ENCODE results near the gene MAL.

Gene MAL

DNA sequence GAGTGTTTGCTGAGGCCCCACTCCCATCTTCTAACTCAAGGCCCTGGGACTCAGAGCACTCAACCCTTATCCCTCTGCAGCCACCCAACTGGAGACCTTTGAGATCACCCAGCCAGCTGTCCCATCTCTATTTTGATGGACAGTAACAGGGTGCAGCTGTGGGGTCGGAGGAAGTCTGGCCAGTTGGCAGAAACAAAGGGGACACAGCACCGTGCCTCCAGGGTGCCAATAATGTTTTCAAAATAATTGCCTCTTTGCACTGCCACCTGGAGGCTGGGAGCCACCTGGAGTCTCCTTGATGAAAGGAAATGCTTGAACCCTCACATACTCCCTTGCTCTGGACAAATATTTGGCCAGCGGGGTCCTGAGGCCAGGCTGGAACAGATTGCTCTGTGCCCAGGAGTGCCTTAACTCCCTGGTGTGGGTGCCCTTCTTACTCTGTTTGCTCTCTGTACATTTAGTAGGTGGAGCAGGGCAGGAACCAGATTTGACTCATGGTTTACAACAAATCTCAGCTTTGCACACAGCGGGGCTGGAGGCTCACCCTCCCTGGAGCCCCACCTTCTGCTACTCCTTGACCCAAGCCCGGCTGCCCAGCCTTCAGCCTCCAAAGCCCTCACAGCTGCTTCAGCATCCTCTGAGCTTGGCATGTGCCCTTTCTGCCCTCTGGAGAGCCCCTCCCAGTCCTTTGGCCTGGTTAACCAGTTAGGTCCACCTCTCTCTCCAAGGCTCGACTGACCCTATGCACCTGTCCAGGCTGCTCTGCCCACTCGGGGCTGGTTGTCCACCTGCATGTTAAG is 17.2 kb downstream of the MAL start:
- no peak for TF ChIP-seq EZH2phosphoT487 (IDR thresholded peaks at IDR 0.05; ENCODE audit: borderline replicate concordance)
- TF ChIP-seq, protein P1, sequence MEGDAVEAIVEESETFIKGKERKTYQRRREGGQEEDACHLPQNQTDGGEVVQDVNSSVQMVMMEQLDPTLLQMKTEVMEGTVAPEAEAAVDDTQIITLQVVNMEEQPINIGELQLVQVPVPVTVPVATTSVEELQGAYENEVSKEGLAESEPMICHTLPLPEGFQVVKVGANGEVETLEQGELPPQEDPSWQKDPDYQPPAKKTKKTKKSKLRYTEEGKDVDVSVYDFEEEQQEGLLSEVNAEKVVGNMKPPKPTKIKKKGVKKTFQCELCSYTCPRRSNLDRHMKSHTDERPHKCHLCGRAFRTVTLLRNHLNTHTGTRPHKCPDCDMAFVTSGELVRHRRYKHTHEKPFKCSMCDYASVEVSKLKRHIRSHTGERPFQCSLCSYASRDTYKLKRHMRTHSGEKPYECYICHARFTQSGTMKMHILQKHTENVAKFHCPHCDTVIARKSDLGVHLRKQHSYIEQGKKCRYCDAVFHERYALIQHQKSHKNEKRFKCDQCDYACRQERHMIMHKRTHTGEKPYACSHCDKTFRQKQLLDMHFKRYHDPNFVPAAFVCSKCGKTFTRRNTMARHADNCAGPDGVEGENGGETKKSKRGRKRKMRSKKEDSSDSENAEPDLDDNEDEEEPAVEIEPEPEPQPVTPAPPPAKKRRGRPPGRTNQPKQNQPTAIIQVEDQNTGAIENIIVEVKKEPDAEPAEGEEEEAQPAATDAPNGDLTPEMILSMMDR (conservative IDR thresholded peaks at IDR 0.05; ENCODE audit: low read length) = no peak
- Histone ChIP-seq H3K36me3 (ENCODE audit: insufficient read depth, low read length) (no peaks in the 10 kb centered on the region), H3F3A (ENCODE audit: low read depth) (no peaks in the 10 kb centered on the region), H3K9me3 (ENCODE audit: insufficient read depth, low read depth, low read length) (no peaks in the 10 kb centered on the region), H3K9ac (ENCODE audit: low read depth, low read length, poor library complexity, severe bottlenecking) (no peak overlapping the region), H2AFZ (ENCODE audit: low read length) (no peak overlapping the region), H3K4me1 (ENCODE audit: insufficient read depth, low read length, poor library complexity, severe bottlenecking) (no peaks in the 10 kb centered on the region), H4K20me1 (ENCODE audit: insufficient read depth, low read length, poor library complexity, severe bottlenecking) (no peaks in the 10 kb centered on the region), H3K4me3 (ENCODE audit: low read length, poor library complexity, severe bottlenecking) (no peak overlapping the region), H3K4me2 (ENCODE audit: low read depth, low read length, poor library complexity, severe bottlenecking) (no peak overlapping the region), H3K27me3 (ENCODE audit: insufficient read depth, low read length, poor library complexity, severe bottlenecking) (no peaks in the 10 kb centered on the region), H3K79me2 (ENCODE audit: insufficient read depth, low read length) (no peaks in the 10 kb centered on the region), H3K9me2 (replicated peaks; ENCODE audit: low read depth, low read length) (no peaks in the 10 kb centered on the region)

DNA sequence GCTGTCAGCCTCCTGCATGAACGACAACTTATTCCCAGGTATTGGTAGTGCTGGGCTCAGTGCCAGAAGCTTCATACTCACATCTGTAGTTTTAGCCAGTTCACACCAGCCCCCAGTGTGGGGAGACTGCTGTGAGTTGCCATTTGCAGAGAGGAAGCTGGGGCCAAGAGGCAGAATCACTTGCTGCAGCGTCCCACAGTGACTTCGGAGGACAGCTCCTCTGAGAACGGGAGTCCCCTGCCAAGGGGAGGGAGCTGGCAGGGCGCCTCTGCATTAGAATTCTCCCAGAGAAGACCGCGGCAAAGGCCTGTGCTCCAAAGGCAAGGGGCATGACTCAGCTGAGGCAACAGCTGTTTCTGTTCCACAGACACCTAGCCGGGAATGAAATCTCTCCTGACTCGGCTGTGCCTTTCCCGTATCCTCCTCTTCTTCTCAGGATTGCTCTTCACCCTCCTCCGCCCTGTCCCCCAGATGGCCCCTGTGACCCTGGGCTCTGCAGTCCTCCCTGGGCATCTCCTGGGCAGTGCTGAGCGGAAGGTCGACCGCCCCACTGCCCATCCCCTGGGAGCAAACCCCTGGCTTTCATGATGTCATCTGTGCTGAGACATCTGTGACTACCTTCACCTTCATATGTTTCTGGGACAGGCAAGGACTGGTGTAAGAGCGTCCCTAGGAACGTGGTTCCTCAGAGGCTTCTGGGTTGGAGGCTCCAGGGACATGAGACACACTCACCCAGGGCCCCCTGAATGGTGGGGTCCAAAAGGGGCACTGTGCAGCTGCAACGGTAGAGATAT is 18.0 kb downstream of the MAL start:
- H3K4me2 ChIP-seq (ENCODE audit: low read depth, low read length, poor library complexity, severe bottlenecking) = no peak overlapping the region

DNA sequence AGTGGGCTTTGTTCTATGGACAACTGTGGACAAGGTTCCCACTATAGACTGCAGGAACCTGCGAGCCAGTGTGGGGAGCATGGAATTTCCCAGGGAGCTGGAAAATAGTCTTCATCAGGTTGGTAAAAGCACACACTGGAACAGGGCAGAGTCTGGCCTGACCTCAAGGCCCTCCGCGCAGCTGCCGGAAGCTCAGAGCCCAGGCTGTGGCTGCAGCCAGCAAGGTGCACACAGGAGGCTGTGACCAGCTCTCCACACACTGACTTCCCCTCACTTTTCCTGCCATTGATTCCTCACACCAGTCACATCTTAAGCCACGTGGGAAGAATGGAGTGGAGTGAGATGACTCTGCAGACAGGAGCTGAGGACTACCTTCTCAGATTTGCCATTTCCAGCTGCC is 19.1 kb downstream of the MAL start:
- no peaks in the 10 kb centered on the region for H3K27me3 ChIP-seq (ENCODE audit: insufficient read depth, low read length, poor library complexity, severe bottlenecking)
- no peaks in the 10 kb centered on the region for H3K9me3 ChIP-seq (ENCODE audit: insufficient read depth, low read depth, low read length)
- no peaks in the 10 kb centered on the region for H3F3A ChIP-seq (ENCODE audit: low read depth)
- H3K79me2 ChIP-seq (ENCODE audit: insufficient read depth, low read length) = no peaks in the 10 kb centered on the region
- H3K36me3 ChIP-seq (ENCODE audit: insufficient read depth, low read length) = no peaks in the 10 kb centered on the region
- no peaks in the 10 kb centered on the region for H3K9me2 ChIP-seq (replicated peaks; ENCODE audit: low read depth, low read length)
- no peak overlapping the region for H2AFZ ChIP-seq (ENCODE audit: low read length)
- no peak overlapping the region for H3K4me2 ChIP-seq (ENCODE audit: low read depth, low read length, poor library complexity, severe bottlenecking)
- TF ChIP-seq EZH2phosphoT487 (IDR thresholded peaks at IDR 0.05; ENCODE audit: borderline replicate concordance) = no peak
- TF ChIP-seq, protein P1 (conservative IDR thresholded peaks at IDR 0.05; ENCODE audit: low read length) = no peak
- no peak overlapping the region for H3K9ac ChIP-seq (ENCODE audit: low read depth, low read length, poor library complexity, severe bottlenecking)
- no peak overlapping the region for H3K4me3 ChIP-seq (ENCODE audit: low read length, poor library complexity, severe bottlenecking)
- H4K20me1 ChIP-seq (ENCODE audit: insufficient read depth, low read length, poor library complexity, severe bottlenecking) = no peaks in the 10 kb centered on the region
- H3K4me1 ChIP-seq (ENCODE audit: insufficient read depth, low read length, poor library complexity, severe bottlenecking) = no peaks in the 10 kb centered on the region

More for the DNA sequence above, 18.0 kb downstream of the MAL start:
- TF ChIP-seq EZH2phosphoT487 (IDR thresholded peaks at IDR 0.05; ENCODE audit: borderline replicate concordance) = no peak
- TF ChIP-seq, protein P1 (conservative IDR thresholded peaks at IDR 0.05; ENCODE audit: low read length) = no peak
- no peak overlapping the region for H2AFZ ChIP-seq (ENCODE audit: low read length)
- H3K4me3 ChIP-seq (ENCODE audit: low read length, poor library complexity, severe bottlenecking) = no peak overlapping the region
- H3K27me3 ChIP-seq (ENCODE audit: insufficient read depth, low read length, poor library complexity, severe bottlenecking) = no peaks in the 10 kb centered on the region
- no peaks in the 10 kb centered on the region for H3K9me2 ChIP-seq (replicated peaks; ENCODE audit: low read depth, low read length)
- H3F3A ChIP-seq (ENCODE audit: low read depth) = no peaks in the 10 kb centered on the region
- no peaks in the 10 kb centered on the region for H3K79me2 ChIP-seq (ENCODE audit: insufficient read depth, low read length)
- H3K9me3 ChIP-seq (ENCODE audit: insufficient read depth, low read depth, low read length) = no peaks in the 10 kb centered on the region
- H3K36me3 ChIP-seq (ENCODE audit: insufficient read depth, low read length) = no peaks in the 10 kb centered on the region
- H4K20me1 ChIP-seq (ENCODE audit: insufficient read depth, low read length, poor library complexity, severe bottlenecking) = no peaks in the 10 kb centered on the region
- no peak overlapping the region for H3K9ac ChIP-seq (ENCODE audit: low read depth, low read length, poor library complexity, severe bottlenecking)
- no peaks in the 10 kb centered on the region for H3K4me1 ChIP-seq (ENCODE audit: insufficient read depth, low read length, poor library complexity, severe bottlenecking)
